Endodermal cell (in vitro differentiated cells): Measurements from ENCODE around the gene FBXW7. TPM values are rescaled to one million over a fixed set of nuclear protein-coding genes. Genes with fewer than 3 reads are reported as not detected.

Experiments used
- DNase-seq: peaks from one replicate; pipeline ENCODE4 v3.0.0-alpha.2; 2017
- H3K27ac ChIP-seq: 2 replicates; pipeline ENCODE4 v1.5.1; 2013; ENCODE audit warnings: mild to moderate bottlenecking, low read depth, low read length, moderate library complexity
- H3K27me3 ChIP-seq: 2 replicates; pipeline ENCODE4 v1.6.1; 2013; ENCODE audit warnings: mild to moderate bottlenecking, low read length, moderate library complexity; ENCODE audit not compliant: insufficient read depth, control insufficient read depth, poor library complexity, severe bottlenecking
- H3K36me3 ChIP-seq: 2 replicates; pipeline ENCODE4 v1.7.0; 2013; ENCODE audit warnings: mild to moderate bottlenecking, low read length, moderate library complexity; ENCODE audit not compliant: control insufficient read depth, insufficient read depth
- H3K4me1 ChIP-seq: one replicate; pipeline ENCODE4 v1.7.0; 2013; ENCODE audit warnings: low read length; ENCODE audit not compliant: control insufficient read depth, insufficient read depth
- H3K4me3 ChIP-seq: 2 replicates; pipeline ENCODE4 v1.5.1; 2013; ENCODE audit warnings: mild to moderate bottlenecking, low read length, moderate library complexity
- H3K9ac ChIP-seq: 2 replicates; pipeline ENCODE4 v1.6.1; 2013; ENCODE audit warnings: mild to moderate bottlenecking, low read length, moderate library complexity; ENCODE audit not compliant: poor library complexity, severe bottlenecking; ENCODE audit errors: extremely low read depth
- H3K9me3 ChIP-seq: 2 replicates; pipeline ENCODE4 v1.6.1; 2013; ENCODE audit warnings: mild to moderate bottlenecking, low read length, moderate library complexity; ENCODE audit not compliant: control insufficient read depth
- H3K27ac Mint-ChIP-seq: 2 replicates; pipeline ENCODE4 v1.8.0; 2020; ENCODE audit warnings: mixed read lengths
- H3K27me3 Mint-ChIP-seq: 2 replicates; pipeline ENCODE4 v1.8.0; 2021; ENCODE audit warnings: mild to moderate bottlenecking, mixed read lengths; ENCODE audit not compliant: insufficient read depth
- H3K36me3 Mint-ChIP-seq: 2 replicates; pipeline ENCODE4 v1.8.0; 2020; ENCODE audit warnings: low read depth, mixed read lengths
- H3K4me1 Mint-ChIP-seq: 2 replicates; pipeline ENCODE4 v1.8.0; 2020; ENCODE audit warnings: mixed read lengths
- H3K4me3 Mint-ChIP-seq: 2 replicates; pipeline ENCODE4 v1.8.0; 2020; ENCODE audit warnings: mild to moderate bottlenecking, moderate library complexity, mixed read lengths
- H3K9me3 Mint-ChIP-seq: 2 replicates; pipeline ENCODE4 v1.8.0; 2020; ENCODE audit warnings: mild to moderate bottlenecking, mixed read lengths
- CTCF ChIP-seq: fragments of 200-600 bp; sonication (generic); conservative IDR thresholded peaks from 2 replicates; pipeline ENCODE4 v1.5.0; 2021; ENCODE audit warnings: antibody characterized with exemption, mild to moderate bottlenecking
- WGBS, 2 experiments: methylation state at CpG; one replicate each; pipeline versions ENCODE4 v1.1.5 to v1.1.7; 2013; ENCODE audit warnings: missing lambda C conversion rate in 2 of 2, mixed read lengths in 1 of 2; ENCODE audit not compliant: insufficient coverage in 1 of 2, insufficient read length in 1 of 2; 5-methylcytosine and 5-hydroxymethylcytosine counted together
- total RNA-seq, 2 donors: library from RNA; stranded (reverse); fragmentation: NEBNext Ultra II Directional in 1 of 2; extraction: Animal tissue kit (Norgen Biotek cat#: 25700) in 1 of 2; gene quantifications; 2 replicates in 1 of 2; 3 replicates in 1 of 2; pipeline ENCODE4 v1.2.1, GENCODE V29; 2021

FBXW7 gene
- total RNA-seq, 2 donors from 2014 or later = 34.3 to 34.4 TPM

- peaks cover 5% of the 10 kb centered on the region for H3K4me1 Mint-ChIP-seq
- H3K9me3 Mint-ChIP-seq = no peaks in the 10 kb centered on the region
- TF ChIP-seq CTCF = no peak
- no peak overlapping the region for H3K27ac Mint-ChIP-seq
- no peak overlapping the region for H3K9ac ChIP-seq
- H3K36me3 Mint-ChIP-seq = peaks cover 1% of the 10 kb centered on the region
- H3K9me3 ChIP-seq = no peaks in the 10 kb centered on the region
- no peak for DNase-seq
- H3K4me1 ChIP-seq = no peaks in the 10 kb centered on the region
- no peaks in the 10 kb centered on the region for H3K36me3 ChIP-seq
- H3K27ac ChIP-seq = no peak overlapping the region
- H3K4me3 ChIP-seq = no peak overlapping the region
- no peaks in the 10 kb centered on the region for H3K27me3 Mint-ChIP-seq
- H3K27me3 ChIP-seq = no peaks in the 10 kb centered on the region
- H3K4me3 Mint-ChIP-seq = no peak overlapping the region
Measured at GRCh38 chr4:152480326-152480725, 55.6 kb downstream of the FBXW7 start.

GRCh38 chr4:152479428-152480026 is 56.4 kb downstream of the FBXW7 start:
- no peak for DNase-seq
- H3K4me3 ChIP-seq = no peak overlapping the region
- H3K27ac Mint-ChIP-seq = no peak overlapping the region
- no peak for TF ChIP-seq CTCF
- no peak overlapping the region for H3K4me3 Mint-ChIP-seq
- H3K27me3 Mint-ChIP-seq = no peaks in the 10 kb centered on the region
- H3K36me3 ChIP-seq = no peaks in the 10 kb centered on the region
- no peaks in the 10 kb centered on the region for H3K9me3 Mint-ChIP-seq
- H3K27ac ChIP-seq = no peak overlapping the region
- no peaks in the 10 kb centered on the region for H3K9me3 ChIP-seq
- H3K4me1 Mint-ChIP-seq = peaks cover 5% of the 10 kb centered on the region
- no peak overlapping the region for H3K9ac ChIP-seq
- H3K27me3 ChIP-seq = no peaks in the 10 kb centered on the region
- peaks cover 1% of the 10 kb centered on the region for H3K36me3 Mint-ChIP-seq
- H3K4me1 ChIP-seq = no peaks in the 10 kb centered on the region
- WGBS, 2 experiments = 95 to 98% methylated on average over 4 to 5 of the region's 5 CpGs

GRCh38 chr4:152478461-152479237 is 57.2 kb downstream of the FBXW7 start:
- H3K27me3 ChIP-seq = no peaks in the 10 kb centered on the region

More at GRCh38 chr4:152478461-152479237, 57.2 kb downstream of the FBXW7 start:
- Mint-ChIP-seq H3K27ac (no peak overlapping the region), H3K36me3 (peaks cover 1% of the 10 kb centered on the region), H3K4me1 (peaks cover 5% of the 10 kb centered on the region), H3K4me3 (no peak overlapping the region), H3K9me3 (no peaks in the 10 kb centered on the region), H3K27me3 (no peaks in the 10 kb centered on the region)
- H3K36me3 ChIP-seq = no peaks in the 10 kb centered on the region
- 83 to 98% methylated on average over 2 of the region's 3 CpGs for WGBS, 2 experiments
- no peaks in the 10 kb centered on the region for H3K9me3 ChIP-seq
- no peak for TF ChIP-seq CTCF
- no peak overlapping the region for H3K27ac ChIP-seq
- no peak overlapping the region for H3K9ac ChIP-seq
- no peak overlapping the region for H3K4me3 ChIP-seq
- DNase-seq = no peak
- H3K4me1 ChIP-seq = no peaks in the 10 kb centered on the region
